ENCODE results near the gene ATP4A.
A peak's percentile ranks its signal among the peaks of the same experiment; 100 is the strongest.

- TF ChIP-seq FOXM1 (IDR thresholded peaks at IDR 0.05; ENCODE audit: borderline replicate concordance, low read depth) (no peak), EP300 (IDR thresholded peaks at IDR 0.05; ENCODE audit: borderline replicate concordance) (no peak), CREB1 (IDR thresholded peaks at IDR 0.05; ENCODE audit: low read depth) (no peak), EGR1 (IDR thresholded peaks at IDR 0.05) (no peak), MAX (IDR thresholded peaks at IDR 0.05) (no peak), REST (IDR thresholded peaks at IDR 0.05; ENCODE audit: low read depth) (peak; percentile 19; the same call in 1 of the 2 replicates), TCF12 (IDR thresholded peaks at IDR 0.05; ENCODE audit: low read depth) (no peak), RAD21 (IDR thresholded peaks at IDR 0.05; ENCODE audit: low read depth) (no peak), YY1 (IDR thresholded peaks at IDR 0.05; ENCODE audit: low read depth) (no peak), ZBTB7A (IDR thresholded peaks at IDR 0.05; ENCODE audit: low read depth) (no peak), CEBPB (IDR thresholded peaks at IDR 0.05) (no peak), TAF1 (IDR thresholded peaks at IDR 0.05; ENCODE audit: low read depth) (no peak), NFIC (IDR thresholded peaks at IDR 0.05) (no peak)
- TF ChIP-seq, protein P1, sequence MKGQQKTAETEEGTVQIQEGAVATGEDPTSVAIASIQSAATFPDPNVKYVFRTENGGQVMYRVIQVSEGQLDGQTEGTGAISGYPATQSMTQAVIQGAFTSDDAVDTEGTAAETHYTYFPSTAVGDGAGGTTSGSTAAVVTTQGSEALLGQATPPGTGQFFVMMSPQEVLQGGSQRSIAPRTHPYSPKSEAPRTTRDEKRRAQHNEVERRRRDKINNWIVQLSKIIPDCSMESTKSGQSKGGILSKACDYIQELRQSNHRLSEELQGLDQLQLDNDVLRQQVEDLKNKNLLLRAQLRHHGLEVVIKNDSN (IDR thresholded peaks at IDR 0.05): no peak
These were observed 39.1 kb downstream of the ATP4A start for GRCh38 chr19:35524181-35524837.

All from Ishikawa (cell line).